Measurements from ENCODE around the gene VIM.
"Not testable (repeated sequence)": the region's sequence is repeated elsewhere in the genome, so short reads cannot be mapped to it uniquely, and the experiment has no call there.

The VIM gene

GRCh38 chr10:17232276-17232960 lies 4.4 kb downstream of the VIM start:
- DNase-seq (ENCODE audit: low read depth): no peak

- DNase-seq (ENCODE audit: low read depth): no peak
These were observed 5.4 kb downstream of the VIM start for GRCh38 chr10:17233286-17233991.

GRCh38 chr10:17234431-17234945 lies 6.4 kb downstream of the VIM start:
- DNase-seq (ENCODE audit: low read depth): no peak

- no peak for DNase-seq (ENCODE audit: low read depth)
These were observed 7.1 kb downstream of the VIM start for GRCh38 chr10:17235136-17235535.

GRCh38 chr10:17236468-17237148 lies 8.6 kb downstream of the VIM start:
- no peak for DNase-seq (ENCODE audit: low read depth)

GRCh38 chr10:17237149-17237527 lies 9.1 kb downstream of the VIM start:
- DNase-seq (ENCODE audit: low read depth): no peak

- no peak for DNase-seq (ENCODE audit: low read depth)
These were observed 9.9 kb downstream of the VIM start for GRCh38 chr10:17237915-17238444.

- no peak for DNase-seq (ENCODE audit: low read depth)
These were observed 10.6 kb downstream of the VIM start for GRCh38 chr10:17238445-17239291.

- DNase-seq (ENCODE audit: low read depth): no peak
These were observed 11.5 kb downstream of the VIM start for GRCh38 chr10:17239345-17240085.

GRCh38 chr10:17240096-17240495 lies 12.1 kb downstream of the VIM start:
- no peak for DNase-seq (ENCODE audit: low read depth)

- no peak for DNase-seq (ENCODE audit: low read depth)
These were observed 12.6 kb downstream of the VIM start for GRCh38 chr10:17240616-17241015.

GRCh38 chr10:17241611-17242333 lies 13.7 kb downstream of the VIM start:
- DNase-seq (ENCODE audit: low read depth): no peak

- no peak for DNase-seq (ENCODE audit: low read depth)
These were observed 16.8 kb downstream of the VIM start for GRCh38 chr10:17244700-17245365.

- DNase-seq (ENCODE audit: low read depth): no peak
These were observed 19.2 kb downstream of the VIM start for GRCh38 chr10:17247210-17247609.

GRCh38 chr10:17248964-17249363 lies 20.9 kb downstream of the VIM start:
- no peak for DNase-seq (ENCODE audit: low read depth)

GRCh38 chr10:17249820-17250219 lies 21.8 kb downstream of the VIM start:
- no peak for DNase-seq (ENCODE audit: low read depth)

GRCh38 chr10:17250736-17251135 lies 22.7 kb downstream of the VIM start:
- DNase-seq (ENCODE audit: low read depth): no peak

- DNase-seq (ENCODE audit: low read depth): not testable (repeated sequence)
These were observed 26.6 kb downstream of the VIM start for GRCh38 chr10:17254543-17255050.

- DNase-seq (ENCODE audit: low read depth): no peak
These were observed 27.5 kb downstream of the VIM start for GRCh38 chr10:17255512-17255911.

GRCh38 chr10:17256051-17256450 lies 28.0 kb downstream of the VIM start:
- DNase-seq (ENCODE audit: low read depth): no peak

Measured in activated T-helper 9 cell treated with anti-CD3 and anti-CD28 coated beads, Interleukin-2, amount 50 U/mL, for 16 hours (primary cell).